Superior temporal gyrus (tissue), 1 donor: ENCODE data around the gene PAM.
"Not testable (repeated sequence)": the region's sequence is repeated elsewhere in the genome, so short reads cannot be mapped to it uniquely, and the experiment has no call there.

ENCODE experiments used
- DNase-seq: peaks from one replicate; pipeline ENCODE4 v3.0.0-alpha.2; 2016; ENCODE audit errors: extremely low spot score

Gene PAM

DNA sequence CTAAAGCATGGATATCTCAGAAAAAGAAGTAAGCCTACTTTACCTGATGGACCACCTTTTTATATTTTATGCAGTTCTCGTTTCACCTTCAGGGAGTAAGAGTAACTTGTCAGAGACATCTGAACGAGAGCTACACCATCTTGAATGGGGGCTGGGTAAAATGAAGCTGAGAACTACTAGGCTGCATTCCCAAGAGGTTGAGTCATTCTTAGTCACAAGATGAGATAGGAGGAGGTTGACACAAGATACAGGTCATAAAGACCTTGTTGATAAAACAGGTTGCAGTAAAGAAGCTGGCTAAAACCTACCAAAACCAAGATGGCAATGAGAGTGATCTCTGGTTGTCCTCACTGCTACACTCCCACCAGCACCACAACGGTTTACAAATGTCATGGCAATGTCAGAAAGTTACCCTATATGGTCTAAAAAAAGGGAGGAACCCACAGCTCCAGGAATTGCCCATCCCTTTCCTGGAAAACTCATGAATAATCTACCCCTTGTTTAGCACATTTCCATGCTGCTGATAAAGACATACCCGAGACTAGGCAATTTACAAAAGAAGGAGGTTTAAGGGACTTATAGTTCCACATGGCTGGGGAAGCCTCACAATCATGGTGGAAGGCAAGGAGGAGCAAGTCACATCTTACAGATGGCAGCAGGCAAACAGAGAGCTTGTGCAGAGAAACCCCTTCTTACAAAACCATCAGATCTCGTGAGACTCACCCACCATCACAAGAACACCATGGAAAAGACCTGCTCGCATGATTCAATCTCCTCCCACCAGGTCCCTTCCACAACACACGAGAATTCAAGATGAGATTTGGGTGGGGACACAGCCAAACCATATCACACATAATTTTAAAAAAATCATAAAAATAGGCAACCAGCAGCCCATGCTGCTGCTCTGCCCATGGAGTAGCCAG is 302.4 kb downstream of the PAM start:
- no peak for DNase-seq

GRCh38 chr5:103059525-103059924 is 304.4 kb downstream of the PAM start:
- DNase-seq: no peak

DNA sequence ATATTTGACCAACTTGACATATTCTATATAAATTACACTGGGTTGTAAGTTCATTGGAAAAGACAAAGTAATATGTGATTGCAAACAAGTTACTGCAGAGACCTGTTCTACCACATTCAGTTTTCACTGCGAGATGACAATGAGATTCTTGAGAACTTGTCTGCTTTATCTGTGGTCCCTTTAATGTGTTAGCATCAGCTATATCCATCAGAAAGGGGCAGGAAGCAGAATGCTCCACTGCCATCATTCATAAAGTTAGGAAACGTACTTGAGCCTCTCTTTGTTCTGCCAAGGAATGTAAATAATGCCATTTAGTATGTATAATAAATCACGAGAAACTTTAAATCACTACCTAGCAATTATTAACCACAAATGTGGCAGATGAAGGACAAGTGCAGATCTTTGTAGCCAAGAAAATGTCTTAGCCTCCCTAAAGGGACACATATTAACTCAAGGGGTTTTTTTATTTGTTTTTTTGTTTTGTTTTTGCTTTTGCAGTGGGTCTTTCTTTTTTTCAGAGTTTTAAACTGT is 305.4 kb downstream of the PAM start:
- no peak for DNase-seq

DNA sequence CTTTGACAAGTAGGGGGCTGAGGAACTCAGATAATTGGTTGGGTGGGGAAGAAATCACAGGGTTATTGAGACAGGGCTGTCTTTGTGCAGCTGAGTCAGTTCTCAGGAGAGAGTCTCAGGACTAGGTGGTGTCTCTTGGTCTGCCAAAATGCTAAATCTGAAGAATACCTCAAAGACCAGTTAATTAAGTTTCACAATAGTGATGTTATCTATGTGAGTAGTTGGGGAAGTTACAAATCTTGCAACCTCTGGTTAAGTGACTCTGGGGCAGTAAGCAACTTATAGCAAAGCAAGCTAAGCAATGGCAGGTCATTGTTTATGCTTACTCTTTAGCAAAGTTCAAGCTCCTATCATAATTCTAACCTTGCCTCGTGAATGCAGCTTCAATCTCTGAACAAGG is 311.2 kb downstream of the PAM start:
- DNase-seq: no peak

DNA sequence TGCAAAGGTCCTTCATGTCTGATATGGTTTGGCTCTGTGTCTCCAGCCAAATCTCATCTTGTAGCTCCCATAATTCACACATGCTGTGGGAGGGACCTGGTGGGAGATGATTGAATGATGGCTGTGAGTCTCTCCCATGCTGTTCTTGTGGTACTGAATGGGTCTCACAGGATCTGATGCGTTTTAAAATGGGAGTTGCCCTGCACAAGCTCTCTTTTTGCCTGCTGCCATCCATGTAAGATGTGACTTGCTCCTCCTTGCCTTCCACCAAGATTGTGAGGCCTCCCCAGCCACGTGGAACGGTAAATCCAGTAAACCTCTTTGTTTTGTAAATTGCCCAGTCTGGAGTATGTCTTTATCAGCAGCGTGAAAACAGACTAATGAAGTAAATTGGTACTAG is 318.4 kb downstream of the PAM start:
- not testable (repeated sequence) for DNase-seq

- no peak for DNase-seq
These were observed 320.3 kb downstream of the PAM start for GRCh38 chr5:103075442-103075841.
